Astrocyte of the hippocampus (primary cell): ENCODE results near the gene POU3F2.

ENCODE experiments used
- DNase-seq: peaks from one replicate; pipeline ENCODE4 v3.0.0; 2011; ENCODE audit warnings: low read depth, low spot score

POU3F2 gene

DNA sequence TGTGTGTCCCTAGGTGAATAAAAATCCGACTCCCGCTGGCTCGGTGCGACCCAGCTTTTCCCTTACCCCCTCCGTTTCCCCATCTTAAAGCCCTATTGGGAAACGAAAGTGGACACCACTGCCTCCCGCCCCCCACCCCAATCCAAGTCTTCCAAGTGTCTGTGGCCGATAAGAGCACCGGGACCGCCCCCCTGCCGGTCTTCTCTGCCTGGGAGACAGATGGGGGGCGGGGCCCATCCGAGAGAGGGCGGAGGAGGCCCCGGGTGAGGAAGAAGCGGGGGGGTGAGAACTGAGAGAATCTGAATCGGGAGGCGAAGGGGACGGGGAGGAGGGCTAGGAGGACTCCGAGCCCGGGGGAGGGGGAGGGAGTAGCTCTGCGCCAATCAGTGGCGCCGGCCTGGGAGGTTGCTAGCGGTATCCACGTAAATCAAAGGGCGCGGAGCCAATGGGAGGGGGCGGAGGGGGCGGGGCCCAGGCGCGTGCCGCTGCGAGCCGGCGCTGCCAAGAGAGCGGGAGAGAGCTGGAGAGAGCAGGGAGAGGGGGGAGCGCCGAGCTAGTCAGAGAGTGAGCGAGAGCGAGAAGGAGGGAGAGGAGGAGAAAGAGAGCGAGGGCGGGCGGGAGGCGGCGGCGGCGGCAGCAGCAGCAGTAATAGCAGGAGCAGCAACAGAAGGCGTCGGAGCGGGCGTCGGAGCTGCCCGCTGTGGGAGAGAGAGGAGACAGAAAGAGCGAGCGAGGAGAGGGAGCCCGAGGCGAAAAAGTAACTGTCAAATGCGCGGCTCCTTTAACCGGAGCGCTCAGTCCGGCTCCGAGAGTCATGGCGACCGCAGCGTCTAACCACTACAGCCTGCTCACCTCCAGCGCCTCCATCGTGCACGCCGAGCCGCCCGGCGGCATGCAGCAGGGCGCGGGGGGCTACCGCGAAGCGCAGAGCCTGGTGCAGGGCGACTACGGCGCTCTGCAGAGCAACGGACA lies at the start of gene POU3F2:
Gene POU3F2 (plus strand): TSS at position 515 of the 972 bp plus-strand sequence. CDS start 300 bp downstream, at position 815.
- DNase-seq = peak; percentile 100

DNA sequence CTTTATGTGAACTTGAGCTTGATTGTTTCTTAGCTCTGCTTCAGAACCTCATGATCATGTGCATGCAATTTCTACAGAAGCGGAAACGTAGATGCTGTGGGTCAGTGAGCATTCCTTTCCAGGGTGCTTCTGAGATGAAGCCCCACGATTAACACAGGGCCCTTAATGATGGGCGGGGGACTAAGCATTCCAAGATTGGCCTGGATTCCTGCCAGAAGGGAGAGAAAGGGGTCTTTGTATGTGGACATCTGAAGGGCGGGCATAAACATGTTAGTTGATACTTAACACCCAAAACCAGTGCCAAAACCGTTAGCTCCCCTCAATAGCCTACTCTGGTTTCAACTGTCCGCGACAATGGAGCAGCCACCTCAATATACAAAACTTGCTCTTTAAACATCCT lies 46.9 kb upstream of the POU3F2 start:
- peak; percentile 22 for DNase-seq

DNA sequence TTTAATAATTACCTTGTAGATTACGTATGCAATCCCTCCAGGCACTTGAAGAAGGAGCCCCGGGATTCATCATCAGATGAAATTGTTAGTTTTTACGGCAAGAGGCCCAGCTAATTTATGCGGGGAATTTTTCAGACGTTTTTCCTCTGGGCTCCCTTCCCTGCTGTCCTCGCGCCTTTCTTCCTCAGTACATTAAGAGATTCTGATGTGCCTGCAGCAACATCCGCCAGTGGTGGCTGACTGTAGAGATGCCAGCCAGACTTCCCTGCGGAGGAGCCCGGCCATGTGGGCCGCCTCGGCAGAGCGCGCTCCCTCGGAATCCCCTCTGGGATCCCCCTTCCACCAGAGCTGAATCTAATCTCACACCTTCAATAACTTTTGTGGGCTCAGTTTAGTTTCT lies 46.4 kb upstream of the POU3F2 start:
- peak; percentile 66 for DNase-seq

DNA sequence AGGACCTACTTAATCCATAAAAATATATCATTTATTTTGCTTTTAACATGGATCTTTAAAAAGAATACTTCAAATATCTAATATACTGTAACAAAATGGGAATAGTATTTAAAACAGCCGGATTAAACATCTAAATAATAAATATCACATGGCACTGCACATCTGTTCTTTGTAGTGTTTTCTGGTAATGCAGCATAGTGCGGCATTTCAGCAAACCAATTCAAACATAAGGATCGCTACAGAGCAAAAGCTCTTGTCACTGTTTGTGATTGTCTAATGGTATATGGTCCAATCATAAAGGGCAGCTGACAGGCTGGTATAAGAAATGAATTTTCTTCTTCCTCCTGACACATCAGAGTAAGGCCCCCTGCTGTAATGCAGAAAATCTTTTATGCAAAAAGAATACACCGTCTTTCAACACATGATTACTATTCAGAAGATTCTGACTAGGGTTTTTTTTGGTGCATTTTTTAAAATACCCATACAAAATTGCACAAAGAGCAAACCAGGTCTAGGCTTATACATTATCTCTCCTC lies 40.0 kb upstream of the POU3F2 start:
- no peak for DNase-seq

DNA sequence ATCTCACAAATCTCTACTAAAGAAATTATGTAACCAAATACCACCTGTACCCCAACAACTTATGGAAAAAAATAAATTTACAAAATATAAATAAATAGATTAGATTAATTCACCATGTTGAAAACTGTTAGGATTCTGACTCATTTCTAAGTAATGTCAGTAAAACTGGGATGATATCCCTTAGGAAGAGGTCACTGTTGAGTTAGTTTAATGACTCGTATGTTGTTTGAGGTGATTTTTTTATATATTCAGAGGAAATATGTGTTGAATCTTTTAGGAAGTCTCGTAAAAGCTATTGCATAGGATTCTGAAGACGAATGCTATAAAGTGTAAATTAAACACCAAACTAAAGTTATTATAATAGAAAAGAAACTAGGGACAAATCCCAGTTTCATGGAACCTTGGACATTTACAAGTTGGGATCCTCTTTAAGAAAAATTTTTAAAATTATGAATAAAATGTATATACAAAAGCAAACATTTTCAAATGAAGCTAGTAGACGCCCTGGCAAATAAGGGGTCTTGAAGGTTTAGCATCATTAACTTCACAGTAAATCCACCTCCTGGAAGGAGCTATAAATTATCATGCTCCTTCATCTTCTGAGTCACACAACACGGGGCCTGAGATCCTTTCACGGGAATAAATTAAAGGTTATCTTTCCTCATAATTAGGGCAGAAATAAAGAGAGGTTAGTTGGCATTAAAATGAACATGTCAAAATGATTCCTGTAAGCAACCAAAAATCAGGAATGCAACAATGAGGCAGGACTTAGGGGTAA lies 37.0 kb upstream of the POU3F2 start:
- no peak for DNase-seq

DNA sequence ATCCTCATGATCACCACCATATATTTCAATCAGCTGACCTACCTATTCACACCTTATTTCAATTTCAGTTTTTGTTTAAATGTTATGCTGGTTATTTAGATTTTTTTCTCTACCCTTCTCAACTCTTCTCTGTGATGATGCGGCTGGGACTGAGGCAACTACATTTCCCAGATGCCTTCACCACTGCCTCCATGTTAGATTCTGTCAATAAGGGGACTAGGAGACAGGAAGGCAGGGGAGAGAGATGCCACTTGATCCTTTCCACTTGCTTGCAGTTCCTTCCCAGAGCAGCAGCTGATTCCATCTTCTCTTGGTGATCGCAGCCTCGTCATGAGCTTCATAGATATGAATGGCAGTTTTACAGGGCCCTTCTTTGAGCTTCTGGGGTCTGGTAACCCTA lies 33.5 kb upstream of the POU3F2 start:
- no peak for DNase-seq

DNA sequence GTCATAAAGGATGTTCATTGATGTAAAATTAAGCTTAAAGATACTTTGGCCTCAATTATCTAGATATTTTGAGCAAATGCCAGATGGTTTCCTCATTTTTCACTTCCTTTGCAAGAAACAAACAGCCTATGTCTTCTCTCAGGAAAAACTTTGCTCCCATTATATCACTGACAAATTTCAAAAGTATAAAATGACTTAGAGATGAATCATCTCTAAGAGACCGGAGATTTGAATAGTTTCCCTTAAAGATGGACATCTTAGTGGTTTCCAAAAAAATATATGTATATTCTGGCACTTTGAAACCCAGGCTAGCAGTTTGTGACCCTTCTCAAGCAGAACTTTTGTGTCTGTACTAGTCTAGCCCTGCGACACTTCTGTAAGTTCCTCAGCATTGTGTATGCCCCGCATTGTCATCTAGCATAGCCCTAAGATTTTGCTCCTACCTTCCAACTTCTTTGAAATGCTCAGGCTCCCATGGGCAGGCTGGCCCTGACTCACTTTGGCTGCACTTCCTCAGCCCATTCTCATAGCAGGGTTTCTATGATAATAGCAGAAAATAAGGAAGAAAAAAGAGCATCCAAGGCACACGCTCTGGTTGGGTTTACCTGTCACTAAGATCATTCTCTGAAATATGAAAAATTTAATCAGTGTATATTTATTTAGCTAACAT lies 25.7 kb upstream of the POU3F2 start:
- DNase-seq = peak; percentile 53

DNA sequence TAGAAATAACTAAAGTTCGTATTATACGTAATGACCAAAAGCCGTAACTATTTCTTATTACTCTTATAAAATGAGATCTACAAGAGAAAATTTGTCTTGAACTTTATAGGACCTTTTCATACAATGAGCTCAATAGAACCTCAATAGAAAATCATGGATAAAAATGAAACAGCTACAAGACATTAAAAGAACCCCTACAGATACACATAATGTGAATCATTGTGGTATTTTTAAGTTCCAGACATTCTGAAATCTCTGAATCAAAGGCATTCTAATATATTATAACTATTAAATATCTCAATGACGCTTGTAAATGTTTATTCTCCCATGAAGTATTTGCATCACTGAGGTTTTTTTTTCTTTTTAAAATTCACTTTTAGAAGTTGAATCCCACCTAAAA lies 22.2 kb upstream of the POU3F2 start:
- no peak for DNase-seq

DNA sequence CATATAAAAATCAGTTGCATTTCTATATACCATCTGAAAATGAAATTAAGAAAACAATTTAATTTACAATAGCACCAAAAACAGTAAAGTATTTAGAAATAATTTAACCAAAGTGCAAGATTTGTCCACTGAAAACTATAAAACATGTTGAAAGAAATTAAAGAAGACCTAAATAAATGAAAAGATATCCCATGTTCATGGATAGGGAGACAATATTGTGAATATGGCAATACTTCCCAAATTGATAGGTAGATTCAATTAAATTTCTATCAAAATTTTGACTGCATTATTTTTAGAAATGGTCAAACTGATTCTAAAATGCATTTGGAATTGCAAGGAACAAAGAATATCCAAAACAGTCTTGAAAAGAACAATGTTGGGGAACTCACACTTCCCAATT lies 17.6 kb upstream of the POU3F2 start:
- no peak for DNase-seq

DNA sequence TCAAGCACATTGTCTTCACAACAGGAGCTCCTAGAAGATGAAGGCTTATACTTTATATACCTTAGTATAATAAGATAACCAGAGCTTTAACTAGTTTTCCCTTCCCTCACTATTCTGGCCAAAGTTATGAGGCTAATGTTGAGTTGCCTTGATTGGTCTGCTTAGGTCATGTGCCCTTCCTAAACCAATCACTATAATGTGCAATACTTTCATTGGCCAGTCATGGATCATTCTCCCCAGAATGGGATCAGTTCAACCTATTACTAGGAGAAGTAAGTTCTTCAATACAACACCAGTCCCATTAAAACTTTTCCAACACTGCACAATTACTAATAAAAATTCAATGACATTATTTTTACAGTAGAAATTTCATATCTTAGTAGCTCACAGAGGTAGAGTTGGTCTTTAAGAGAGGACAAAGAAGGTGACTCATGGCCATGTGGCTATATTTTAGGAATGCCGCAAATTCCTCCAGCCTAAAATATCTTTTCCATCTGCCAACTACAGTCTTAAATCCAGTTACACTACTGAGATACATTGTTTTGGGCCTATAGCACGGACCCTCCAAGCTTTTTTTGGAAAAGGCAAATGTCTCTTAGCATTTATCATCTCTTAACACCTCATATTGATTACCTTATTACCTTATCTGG lies 12.5 kb upstream of the POU3F2 start:
- DNase-seq = peak; percentile 22

DNA sequence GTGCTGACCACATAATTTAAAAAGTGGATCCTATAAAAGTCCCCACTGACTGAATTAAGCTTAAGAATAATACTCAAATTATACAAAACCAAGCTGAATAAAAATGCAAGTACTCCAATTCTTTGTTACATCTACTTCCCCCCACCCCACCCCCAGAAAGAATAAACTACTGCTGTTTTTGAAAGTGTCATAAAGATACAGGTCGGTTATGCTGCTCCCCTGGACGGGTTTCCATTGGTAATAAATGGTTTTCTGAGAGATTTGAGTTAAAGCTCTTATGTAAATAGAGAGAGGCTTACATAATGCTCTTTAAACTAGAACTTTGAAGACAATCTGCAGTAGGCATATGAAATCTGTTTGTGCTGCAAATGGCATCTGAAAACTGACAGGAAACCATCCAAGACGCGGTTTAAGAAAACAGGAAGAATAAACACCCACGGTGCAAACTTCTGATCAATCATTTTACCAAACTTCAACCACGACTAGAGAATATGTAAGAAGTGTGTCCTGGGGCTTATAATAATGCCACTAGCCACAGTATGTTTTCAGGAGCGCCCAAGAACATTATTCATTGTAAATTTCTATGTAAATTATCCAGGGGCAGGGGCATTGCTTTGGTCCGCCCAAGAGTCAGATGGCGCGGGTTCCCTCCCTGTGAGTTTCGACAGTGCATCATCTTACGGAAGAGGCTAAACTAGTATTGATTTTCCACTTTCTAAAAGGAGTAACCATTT lies 10.8 kb upstream of the POU3F2 start:
- no peak for DNase-seq

DNA sequence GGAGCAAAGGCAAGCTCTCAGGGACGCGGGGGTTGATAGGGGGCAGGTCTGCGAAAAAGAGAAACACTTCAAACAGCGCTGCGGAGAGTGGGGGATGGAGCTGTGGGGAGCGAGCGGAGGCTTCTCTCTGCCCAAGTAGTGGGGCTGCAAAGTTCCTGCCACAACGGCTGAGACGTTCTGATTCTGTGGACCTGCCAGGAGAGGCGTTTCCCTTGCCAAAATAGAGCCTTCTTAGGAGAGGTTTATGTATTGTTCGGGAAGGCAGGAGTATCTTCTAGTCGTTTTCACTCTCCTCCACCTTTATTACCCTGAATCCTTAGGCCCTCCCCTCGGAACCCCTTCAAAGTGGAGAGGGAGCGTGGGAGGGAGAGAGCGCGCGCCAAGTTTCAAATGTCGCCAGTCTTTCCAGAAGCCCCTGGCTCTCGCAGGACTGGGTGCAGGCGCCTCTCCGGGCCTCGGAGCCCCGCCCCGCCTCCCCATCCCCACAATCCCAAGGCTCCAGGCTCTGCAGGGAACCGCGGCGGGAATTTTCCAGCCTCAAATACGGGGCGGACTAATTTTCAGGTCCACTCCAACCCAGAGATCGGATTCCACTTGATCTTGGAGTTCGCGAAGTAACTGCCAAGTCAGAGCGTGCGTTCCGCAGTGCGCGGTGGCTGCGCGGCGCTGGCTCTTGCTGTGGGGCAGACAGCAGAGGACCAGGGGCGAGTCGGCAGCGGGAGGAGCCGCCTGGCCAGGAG lies 10.0 kb upstream of the POU3F2 start:
- DNase-seq = peak; percentile 82

DNA sequence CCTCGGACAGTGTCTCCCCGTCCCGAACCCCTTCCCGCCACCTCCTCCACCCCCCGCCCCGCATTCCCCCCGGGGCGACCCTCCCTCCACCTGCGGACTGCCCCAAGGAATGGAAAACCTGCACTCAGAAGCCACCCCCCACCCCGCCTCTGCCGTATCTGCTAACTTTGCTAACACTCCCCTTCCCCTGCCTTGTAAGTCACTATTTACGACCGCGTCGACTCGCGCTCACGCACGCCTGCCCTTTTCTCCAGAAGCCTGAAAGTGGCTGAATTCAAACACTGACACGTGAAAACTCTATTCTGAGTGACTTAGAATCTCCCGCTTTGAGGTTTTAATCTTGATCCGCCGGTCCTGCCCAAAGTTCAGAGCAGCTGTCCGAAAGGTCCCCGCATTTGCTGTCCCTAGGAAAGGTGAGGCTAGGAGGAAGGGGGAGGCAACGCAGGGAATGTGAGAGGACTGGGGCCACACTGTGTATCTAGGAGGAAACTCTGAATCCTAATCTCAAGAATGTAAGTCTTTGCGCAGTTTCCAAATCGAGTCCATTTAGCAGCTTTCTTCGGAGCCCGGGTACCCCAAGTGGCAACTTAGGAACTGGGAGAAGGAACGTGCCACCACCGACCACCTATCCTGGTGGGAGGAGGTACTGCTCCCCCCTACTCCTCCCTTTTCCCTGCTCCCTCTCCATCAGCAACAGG lies 9.3 kb upstream of the POU3F2 start:
- peak; percentile 55 for DNase-seq

DNA sequence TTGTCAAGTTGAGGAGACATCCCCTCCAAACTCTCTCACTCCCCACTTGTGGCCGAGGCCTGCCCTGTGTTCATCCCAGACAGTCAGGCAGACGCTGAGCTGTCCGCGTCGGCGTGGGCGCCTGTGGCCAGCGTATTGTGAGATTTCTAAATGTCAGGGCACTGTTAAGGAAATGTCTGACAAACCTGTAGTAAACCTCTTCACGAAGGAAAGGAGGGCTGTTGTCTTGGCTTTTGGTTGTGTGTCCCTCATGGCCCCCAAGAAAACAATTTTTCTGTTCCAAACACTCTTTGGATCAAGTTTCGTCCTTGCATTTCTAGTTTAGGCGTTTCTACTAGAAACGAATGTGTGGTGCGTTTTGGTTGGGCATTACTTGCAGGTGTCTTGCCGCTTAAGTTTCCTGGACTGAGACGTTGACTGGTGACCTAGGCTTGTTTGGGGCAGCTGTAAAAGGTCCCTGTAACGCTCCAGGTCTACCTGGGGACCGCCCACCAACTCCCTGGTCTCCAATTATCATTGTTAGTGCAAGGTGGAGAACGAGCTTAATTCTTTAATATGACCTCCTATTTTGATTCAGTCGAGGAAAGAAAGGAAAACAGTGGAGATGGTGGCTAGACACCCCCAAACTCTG lies 8.7 kb upstream of the POU3F2 start:
- peak; percentile 44 for DNase-seq

DNA sequence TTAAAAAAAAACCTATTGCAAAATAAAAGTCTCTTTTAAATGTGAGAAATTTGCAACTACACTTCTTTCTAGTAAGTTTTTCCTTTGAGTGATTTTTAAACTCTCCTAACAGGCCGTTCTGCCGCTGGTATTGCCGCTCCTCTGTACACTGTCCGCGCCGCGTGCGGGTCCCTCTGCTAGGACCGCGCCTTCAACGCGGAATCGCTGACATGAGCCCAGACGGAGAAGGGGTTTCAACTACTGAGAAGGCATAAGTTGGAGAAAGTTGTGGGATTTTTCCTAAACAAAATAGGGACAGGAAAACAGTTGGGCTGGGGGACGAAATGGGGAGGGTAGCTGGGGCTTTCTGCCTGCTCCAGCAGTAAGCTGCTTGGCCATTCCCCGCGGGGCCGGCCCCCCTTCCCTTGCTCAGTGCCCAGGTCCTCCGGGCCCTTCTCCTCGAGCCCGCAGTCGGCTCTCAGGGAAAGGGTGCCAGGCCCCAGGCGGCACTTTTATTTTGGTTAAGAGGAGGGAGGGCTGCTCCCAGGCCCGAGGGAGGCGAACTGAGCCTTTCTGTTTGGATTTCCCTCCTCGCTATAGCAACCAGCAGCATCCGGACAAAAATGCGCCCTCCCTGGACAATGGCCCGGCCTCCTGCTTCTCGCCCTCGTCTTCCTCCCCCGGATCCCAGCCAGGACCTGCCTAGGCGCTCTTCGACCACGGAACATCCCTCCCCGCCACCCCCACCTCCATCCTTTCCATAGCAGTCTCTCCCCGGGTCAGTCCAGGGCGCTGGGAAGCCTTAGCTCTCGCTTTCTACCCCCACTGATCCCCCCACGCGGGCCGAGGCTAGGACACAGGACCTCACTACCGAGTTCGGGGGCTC lies 6.8 kb upstream of the POU3F2 start:
- DNase-seq = peak; percentile 88

DNA sequence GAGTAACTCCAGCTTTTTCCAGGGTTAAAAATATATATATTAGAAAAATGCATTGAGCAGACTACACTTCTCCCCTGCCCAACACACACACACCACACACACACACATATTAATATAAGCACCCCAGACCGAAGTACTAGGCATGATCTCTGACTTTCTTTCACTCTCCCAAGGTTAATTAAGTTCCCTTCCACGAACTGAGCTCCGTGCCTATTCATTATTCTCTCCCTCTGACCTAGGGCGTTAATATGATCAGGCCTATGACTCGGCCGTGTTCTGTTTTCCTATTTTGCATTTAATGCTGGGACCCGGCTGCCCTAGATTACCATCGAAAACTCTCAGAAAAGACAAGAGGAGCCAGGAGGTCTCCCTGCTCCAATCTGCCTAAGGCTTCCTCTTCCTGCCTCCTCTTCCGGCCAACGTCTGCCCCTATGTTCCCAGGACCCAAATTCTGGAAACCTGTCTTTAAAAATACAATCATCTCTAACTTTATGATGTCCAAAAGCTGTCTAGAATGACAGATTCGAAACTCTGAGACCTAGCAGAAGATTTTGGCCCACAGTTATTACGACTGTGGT lies 6.1 kb upstream of the POU3F2 start:
- DNase-seq = peak; percentile 61

DNA sequence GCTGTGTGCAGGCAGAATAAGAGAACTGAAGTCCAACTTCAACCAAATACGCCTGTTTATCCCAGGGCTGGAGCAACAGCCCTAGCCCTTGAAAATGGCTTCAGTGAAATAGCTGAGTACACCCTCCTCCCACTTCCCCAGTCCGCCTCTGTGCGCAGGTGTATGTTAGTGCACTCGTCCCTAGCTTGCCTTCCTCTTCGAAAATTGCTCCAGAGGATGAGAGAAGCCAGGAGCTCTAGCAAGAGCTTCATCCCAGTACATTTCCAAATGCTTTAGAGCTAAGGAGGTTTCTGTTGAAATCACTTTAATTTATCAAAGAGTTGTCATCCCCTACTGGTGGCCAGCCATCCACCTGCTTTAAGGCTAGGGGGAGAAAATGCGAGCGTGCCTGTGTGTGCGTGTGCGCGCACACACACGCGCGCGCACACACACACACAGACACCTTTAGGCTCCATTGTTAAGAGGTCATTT lies 5.4 kb upstream of the POU3F2 start:
- DNase-seq = peak; percentile 62
